Heart left ventricle (tissue), 13 donors: Measurements from ENCODE around the gene C12orf42.

ENCODE experiments used
- POLR2A ChIP-seq, 2 donors: fragments of 450-650 bp; IDR thresholded peaks; one replicate each; pipeline ENCODE4 v1.6.1; 2017; ENCODE audit warnings: antibody characterized with exemption in 2 of 2, mild to moderate bottlenecking in 2 of 2, moderate library complexity in 2 of 2
- TF ChIP-seq, protein P1 (sequence below), 12 donors: fragments of 200-600 bp; sonication (generic) in 4 of 12; IDR thresholded peaks; one replicate each; pipeline versions ENCODE4 v1.5.0 to v1.8.0; 2018 to 2022; ENCODE audit warnings: antibody characterized with exemption in 12 of 12, mild to moderate bottlenecking in 5 of 12
- donor health status: ischemic (EF 13 %, LVEDD 7.1; RV severe dilation, severe dysfunction).
- donor health status: DM: no; HTN: yes; CAD: no.
- donor health status: DM: no; HTN: no; CAD: no.
- donor health status: ischemic (EF 25% LVEDD 6.9; RV normal size, moderate dysfunction).
- donor health status: ischemic (EF 25% LVEDD 5.7; RV mildly dilated, moderate dysfunction).
- donor health status: ischemic (EF 35%, LVEDD 5.7; RV mildly dilated, moderate dysfunction).
- donor health status: nonischemic (EF 11% LVEDD 7.7; RV severe dilation, severe dysfunction).
- donor health status: DM: yes; HTN: yes; CAD: no.
- donor health status: PGD.
- donor health status: ischemic (EF 29% LVEDD 5.4; RV normal size, mild dysfunction).
- donor health status: nonischemic (EF 23%, LVEDD 6.1; RV moderate dilation, normal function).

DNA sequence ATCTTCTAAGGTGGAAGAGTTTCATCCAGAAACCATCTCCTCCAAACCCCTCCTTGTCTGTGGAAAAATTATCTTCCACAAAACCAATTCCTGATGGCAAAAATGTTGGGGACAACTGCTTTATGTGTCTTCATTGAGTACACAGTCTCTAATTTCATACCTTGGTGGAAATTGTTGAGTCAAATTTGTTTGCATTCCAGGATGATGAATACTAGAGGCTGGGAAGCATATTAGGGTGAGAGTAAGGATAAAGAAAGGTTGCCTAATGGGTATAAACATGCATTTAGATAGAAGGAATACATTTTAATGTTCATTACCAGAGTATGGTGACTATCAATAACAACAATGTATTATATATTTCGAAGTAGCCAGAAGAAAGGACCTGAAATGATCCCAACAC lies 98.2 kb downstream of the C12orf42 start:
- TF ChIP-seq, protein P1, sequence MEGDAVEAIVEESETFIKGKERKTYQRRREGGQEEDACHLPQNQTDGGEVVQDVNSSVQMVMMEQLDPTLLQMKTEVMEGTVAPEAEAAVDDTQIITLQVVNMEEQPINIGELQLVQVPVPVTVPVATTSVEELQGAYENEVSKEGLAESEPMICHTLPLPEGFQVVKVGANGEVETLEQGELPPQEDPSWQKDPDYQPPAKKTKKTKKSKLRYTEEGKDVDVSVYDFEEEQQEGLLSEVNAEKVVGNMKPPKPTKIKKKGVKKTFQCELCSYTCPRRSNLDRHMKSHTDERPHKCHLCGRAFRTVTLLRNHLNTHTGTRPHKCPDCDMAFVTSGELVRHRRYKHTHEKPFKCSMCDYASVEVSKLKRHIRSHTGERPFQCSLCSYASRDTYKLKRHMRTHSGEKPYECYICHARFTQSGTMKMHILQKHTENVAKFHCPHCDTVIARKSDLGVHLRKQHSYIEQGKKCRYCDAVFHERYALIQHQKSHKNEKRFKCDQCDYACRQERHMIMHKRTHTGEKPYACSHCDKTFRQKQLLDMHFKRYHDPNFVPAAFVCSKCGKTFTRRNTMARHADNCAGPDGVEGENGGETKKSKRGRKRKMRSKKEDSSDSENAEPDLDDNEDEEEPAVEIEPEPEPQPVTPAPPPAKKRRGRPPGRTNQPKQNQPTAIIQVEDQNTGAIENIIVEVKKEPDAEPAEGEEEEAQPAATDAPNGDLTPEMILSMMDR (IDR thresholded peaks at IDR 0.05), result no peak
- no peak for TF ChIP-seq POLR2A (IDR thresholded peaks at IDR 0.05)
